Astrocyte of the cerebellum (primary cell): Measurements from ENCODE around the gene STIMATE.

ENCODE experiments used
- DNase-seq: peaks from one replicate; pipeline ENCODE4 v3.0.0-alpha.2; 2011; ENCODE audit warnings: low read depth
- H3K4me3 ChIP-seq: 2 replicates; pipeline ENCODE4 v1.5.1; 2011; ENCODE audit warnings: mild to moderate bottlenecking, low read depth, low read length, moderate library complexity
- in situ Hi-C: cut with HindIII; loops from 2 replicates; pipeline ENCODE4 v1.10.0; 2017; ENCODE audit warnings: low sequenced_read_pairs
- TF ChIP-seq, protein P1 (sequence below): IDR thresholded peaks from 2 replicates; pipeline ENCODE4 v1.5.1; 2012; ENCODE audit warnings: low read length, low read depth, moderate library complexity, mild to moderate bottlenecking; ENCODE audit errors: missing control alignments

STIMATE gene

DNA sequence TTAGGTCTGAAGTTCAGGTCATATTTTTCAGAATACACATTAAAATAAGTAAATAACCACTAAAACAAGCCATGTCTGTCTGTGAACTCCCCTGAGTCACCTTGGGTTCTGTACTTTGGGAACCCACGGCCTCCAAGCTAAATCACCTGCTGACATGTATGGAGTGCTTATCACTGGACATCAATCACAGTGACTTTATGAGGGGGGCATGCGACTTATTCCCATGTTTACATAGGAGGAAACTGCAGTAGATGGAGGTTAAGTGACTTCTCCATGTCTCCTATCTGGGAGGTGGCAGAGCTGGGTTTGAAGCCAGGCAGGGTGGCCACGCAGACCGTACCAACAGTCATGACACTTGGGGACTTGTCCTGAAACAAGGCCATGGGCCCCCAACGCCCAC lies 75.0 kb downstream of the STIMATE start:
- DNase-seq: no peak
- in situ Hi-C loops: no loop called here
- TF ChIP-seq, protein P1, sequence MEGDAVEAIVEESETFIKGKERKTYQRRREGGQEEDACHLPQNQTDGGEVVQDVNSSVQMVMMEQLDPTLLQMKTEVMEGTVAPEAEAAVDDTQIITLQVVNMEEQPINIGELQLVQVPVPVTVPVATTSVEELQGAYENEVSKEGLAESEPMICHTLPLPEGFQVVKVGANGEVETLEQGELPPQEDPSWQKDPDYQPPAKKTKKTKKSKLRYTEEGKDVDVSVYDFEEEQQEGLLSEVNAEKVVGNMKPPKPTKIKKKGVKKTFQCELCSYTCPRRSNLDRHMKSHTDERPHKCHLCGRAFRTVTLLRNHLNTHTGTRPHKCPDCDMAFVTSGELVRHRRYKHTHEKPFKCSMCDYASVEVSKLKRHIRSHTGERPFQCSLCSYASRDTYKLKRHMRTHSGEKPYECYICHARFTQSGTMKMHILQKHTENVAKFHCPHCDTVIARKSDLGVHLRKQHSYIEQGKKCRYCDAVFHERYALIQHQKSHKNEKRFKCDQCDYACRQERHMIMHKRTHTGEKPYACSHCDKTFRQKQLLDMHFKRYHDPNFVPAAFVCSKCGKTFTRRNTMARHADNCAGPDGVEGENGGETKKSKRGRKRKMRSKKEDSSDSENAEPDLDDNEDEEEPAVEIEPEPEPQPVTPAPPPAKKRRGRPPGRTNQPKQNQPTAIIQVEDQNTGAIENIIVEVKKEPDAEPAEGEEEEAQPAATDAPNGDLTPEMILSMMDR: no peak
- no peak overlapping the region for H3K4me3 ChIP-seq

DNA sequence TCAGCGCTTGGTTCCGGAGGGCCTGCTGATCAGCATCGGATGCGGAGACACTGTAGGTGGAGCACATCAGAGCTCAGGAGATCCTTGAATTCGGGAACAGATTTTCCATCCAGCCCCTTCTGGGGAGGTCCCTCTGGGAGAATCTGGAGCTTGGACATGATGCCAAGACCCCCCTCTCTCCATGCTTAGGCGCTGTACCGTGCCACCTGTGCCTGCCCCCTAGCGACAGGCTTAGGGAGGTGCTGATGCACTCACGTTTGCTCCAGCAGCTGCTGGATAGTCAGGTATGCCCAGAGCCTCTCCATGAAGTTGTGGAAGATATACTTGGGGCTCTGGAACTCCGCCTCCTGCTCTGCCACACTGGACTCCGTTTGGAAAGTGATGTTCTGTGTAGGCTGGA lies 76.6 kb downstream of the STIMATE start:
- TF ChIP-seq, protein P1: peak; percentile 66
- in situ Hi-C loops: no loop called here
- DNase-seq: no peak
- no peak overlapping the region for H3K4me3 ChIP-seq

DNA sequence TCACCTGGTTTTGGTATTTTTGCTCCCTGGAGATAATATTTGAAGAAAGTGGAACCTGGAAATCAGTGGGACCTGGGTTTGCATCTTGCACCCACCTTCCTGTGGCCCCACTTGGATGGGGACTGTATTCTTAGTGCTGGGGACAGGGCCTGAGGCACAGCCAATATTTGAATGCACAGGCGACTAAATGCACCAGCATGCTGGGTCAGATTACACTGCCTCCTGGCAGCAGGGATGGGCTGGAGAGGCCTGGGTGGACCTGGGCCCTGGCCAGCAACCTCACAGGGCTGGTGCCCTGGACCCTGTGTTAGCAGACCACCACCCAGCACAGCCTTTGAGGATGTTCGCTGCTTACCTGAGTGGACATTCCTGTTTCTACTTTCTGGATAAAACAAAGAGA lies 77.4 kb downstream of the STIMATE start:
- DNase-seq: no peak
- no peak overlapping the region for H3K4me3 ChIP-seq
- TF ChIP-seq, protein P1: no peak
- in situ Hi-C loops: no loop called here

DNA sequence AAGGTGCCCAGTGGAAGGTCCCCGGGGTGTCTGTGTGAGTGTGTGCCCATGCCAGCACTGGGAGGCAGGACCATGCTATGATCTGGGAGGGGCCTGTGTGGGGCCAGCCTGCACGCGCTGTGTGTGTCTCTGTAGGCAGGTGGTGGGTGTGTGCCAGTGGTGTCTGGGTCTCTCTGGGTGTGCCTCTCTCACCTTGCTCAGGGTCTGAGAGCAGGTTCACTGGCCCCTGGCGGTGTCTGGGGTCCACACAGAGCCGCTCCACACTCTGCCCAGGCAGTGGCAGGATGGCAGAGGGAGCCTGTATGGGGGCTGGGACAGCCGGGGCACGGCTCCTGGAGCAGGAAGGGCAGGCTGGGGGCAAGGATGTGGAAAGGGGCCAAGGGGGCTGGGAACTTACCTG lies 79.5 kb downstream of the STIMATE start:
- TF ChIP-seq, protein P1: no peak
- in situ Hi-C loops: no loop called here
- DNase-seq: no peak
- no peak overlapping the region for H3K4me3 ChIP-seq

DNA sequence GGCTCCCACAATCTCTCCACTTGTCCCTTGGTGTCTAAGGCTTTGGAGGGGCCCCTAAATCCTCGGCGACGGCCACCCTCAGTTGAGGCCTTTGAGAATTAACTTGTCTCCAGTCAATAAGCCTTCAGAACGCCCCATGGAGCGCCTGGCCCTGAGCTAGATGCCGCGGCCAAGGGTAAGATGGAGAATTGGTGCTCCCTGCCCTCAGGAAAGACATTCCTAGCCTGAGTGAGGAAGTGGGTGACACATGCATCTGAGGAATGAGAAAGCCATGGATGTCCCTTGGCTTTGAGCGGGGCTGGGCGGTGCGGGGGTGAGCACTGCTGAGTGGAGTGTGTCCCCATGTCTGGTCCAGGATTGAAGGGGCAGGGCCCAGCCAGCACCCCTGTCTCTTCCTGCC lies 80.1 kb downstream of the STIMATE start:
- H3K4me3 ChIP-seq: no peak overlapping the region
- TF ChIP-seq, protein P1: no peak
- DNase-seq: no peak
- in situ Hi-C loops: no loop called here

DNA sequence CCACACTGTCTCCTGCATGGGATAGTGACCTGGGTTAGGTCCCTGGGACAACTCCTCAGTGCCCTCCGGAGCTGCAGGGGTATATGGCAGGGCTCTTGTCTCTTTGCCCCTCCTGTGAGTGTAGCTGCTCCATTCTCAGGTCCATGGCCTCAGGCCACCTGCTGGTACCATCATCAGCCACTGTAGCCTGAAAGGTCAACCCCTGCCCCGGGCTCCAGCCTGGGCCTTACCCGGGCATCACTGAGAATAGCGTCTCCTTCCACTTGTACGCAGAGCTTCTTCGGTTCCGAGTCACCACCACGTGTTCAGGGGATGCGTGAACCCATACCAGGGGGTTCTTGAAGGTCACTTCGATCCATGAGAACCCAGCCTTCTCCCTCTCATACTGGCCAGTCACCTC lies 80.7 kb downstream of the STIMATE start:
- no peak for DNase-seq
- in situ Hi-C loops: no loop called here
- TF ChIP-seq, protein P1: no peak
- H3K4me3 ChIP-seq: no peak overlapping the region

DNA sequence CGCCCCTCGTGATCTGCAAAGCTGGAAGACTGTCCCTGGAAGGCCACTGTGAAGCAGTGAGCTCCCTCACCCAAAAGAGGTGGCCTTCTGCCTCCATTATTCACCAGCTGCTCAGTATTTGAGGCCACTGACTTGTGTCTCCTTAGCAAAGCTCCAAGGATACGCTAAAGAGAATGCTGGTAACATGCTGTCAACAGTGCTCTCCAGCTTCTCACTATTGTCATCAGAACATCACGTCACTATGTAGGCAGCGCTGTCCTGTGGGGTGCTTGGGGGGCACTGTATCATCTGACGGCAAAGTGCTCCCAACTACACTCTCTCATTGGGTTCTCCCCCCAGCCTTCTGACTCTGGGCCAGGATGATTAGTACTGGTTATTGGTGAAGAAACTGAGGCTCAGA lies 81.1 kb downstream of the STIMATE start:
- no peak overlapping the region for H3K4me3 ChIP-seq
- TF ChIP-seq, protein P1: no peak
- in situ Hi-C loops: no loop called here
- no peak for DNase-seq
